K562 (cell line): ENCODE data around the gene PGGHG. TPM values are rescaled to one million over a fixed set of nuclear protein-coding genes. Genes with fewer than 3 reads are reported as not detected.

Experiments
- ADNP ChIP-seq: fragments of 200-800 bp; sonication (Bioruptor generic); IDR thresholded peaks from 2 replicates; pipeline ENCODE4 v1.6.1; 2016; ENCODE audit warnings: missing genetic modification characterization, missing compliant biosample characterization
- ARID2 ChIP-seq: fragments of 450-650 bp; IDR thresholded peaks from 2 replicates; pipeline ENCODE4 v1.6.1; 2017; ENCODE audit warnings: antibody characterized with exemption, mild to moderate bottlenecking
- BHLHE40 ChIP-seq: IDR thresholded peaks from 2 replicates; pipeline ENCODE4 v1.6.1; 2011; ENCODE audit warnings: low read length, improper control_type of control experiment
- CBX2 ChIP-seq: fragments of 200-600 bp; sonication (generic); IDR thresholded peaks from one replicate; pipeline ENCODE4 v1.6.1; 2012; ENCODE audit warnings: mild to moderate bottlenecking, low read length, inconsistent platforms; ENCODE audit not compliant: insufficient read depth, poor library complexity, severe bottlenecking
- CBX8 ChIP-seq: fragments of 200-600 bp; sonication (generic); IDR thresholded peaks from 2 replicates; pipeline ENCODE4 v1.6.1; 2012; ENCODE audit warnings: borderline replicate concordance, mixed run types, low read depth, mild to moderate bottlenecking, moderate library complexity, mixed read lengths, low read length, control low read depth, inconsistent platforms; ENCODE audit not compliant: poor library complexity, severe bottlenecking; ENCODE audit errors: extremely low read depth
- CTCFL ChIP-seq: IDR thresholded peaks from 2 replicates; pipeline ENCODE4 v1.6.1; 2011; ENCODE audit warnings: borderline replicate concordance, low read depth, mild to moderate bottlenecking, moderate library complexity, low read length; ENCODE audit not compliant: insufficient read depth, poor library complexity, severe bottlenecking
- ELK3 ChIP-seq: fragments of 450-650 bp; formaldehyde crosslinking; IDR thresholded peaks from 2 replicates; pipeline ENCODE4 v1.4.0; 2020; ENCODE audit warnings: mild to moderate bottlenecking
- ESRRB ChIP-seq: fragments of 250-450 bp; sonication (Bioruptor Pico); IDR thresholded peaks from 2 replicates; pipeline ENCODE4 v1.5.0; 2020; ENCODE audit warnings: mild to moderate bottlenecking, moderate library complexity, borderline replicate concordance
- HMG20B ChIP-seq: fragments of 250-450 bp; sonication (Bioruptor Pico); IDR thresholded peaks from 2 replicates; pipeline ENCODE4 v1.5.0; 2021; ENCODE audit warnings: mild to moderate bottlenecking
- HNRNPLL ChIP-seq: fragments of 200-400 bp; formaldehyde crosslinking; IDR thresholded peaks from 2 replicates; pipeline ENCODE4 v1.6.1; 2017; ENCODE audit warnings: low read length, low read depth, mild to moderate bottlenecking; ENCODE audit not compliant: poor library complexity, severe bottlenecking
- NBN ChIP-seq: fragments of 450-650 bp; IDR thresholded peaks from 2 replicates; pipeline ENCODE4 v1.6.1; 2016; ENCODE audit warnings: low read depth, mild to moderate bottlenecking
- NR0B1 ChIP-seq: fragments of 450-650 bp; IDR thresholded peaks from one replicate; pipeline ENCODE4 v1.6.1; 2018; ENCODE audit warnings: mild to moderate bottlenecking, moderate library complexity; ENCODE audit not compliant: partially characterized antibody
- PHF20 ChIP-seq: fragments of 450-650 bp; IDR thresholded peaks from 2 replicates; pipeline ENCODE4 v1.6.1; 2018; ENCODE audit not compliant: partially characterized antibody
- POLR2G ChIP-seq: fragments of 200-400 bp; formaldehyde crosslinking; IDR thresholded peaks from 2 replicates; pipeline ENCODE4 v1.6.1; 2017; ENCODE audit warnings: low read depth, mild to moderate bottlenecking, antibody characterized with exemption, low read length, moderate library complexity
- RBM22 ChIP-seq: fragments of 200-400 bp; formaldehyde crosslinking; IDR thresholded peaks from 2 replicates; pipeline ENCODE4 v1.6.1; 2018; ENCODE audit warnings: low read length, low read depth; ENCODE audit not compliant: poor library complexity, severe bottlenecking
- SMAD1 ChIP-seq: fragments of 150-350 bp; IDR thresholded peaks from 2 replicates; pipeline ENCODE4 v1.6.1; 2014; ENCODE audit warnings: low read length, low read depth; ENCODE audit not compliant: partially characterized antibody
- TCF7L2 ChIP-seq: fragments of 150-350 bp; IDR thresholded peaks from 2 replicates; pipeline ENCODE4 v1.6.1; 2016; ENCODE audit warnings: low read depth, mild to moderate bottlenecking, low read length, moderate library complexity
- TEAD1 ChIP-seq, 2 experiments: fragments of 450-650 bp in 1 of 2; sonication (generic) in 1 of 2; formaldehyde crosslinking; IDR thresholded peaks; 2 replicates each; pipeline versions ENCODE4 v1.4.0 to v1.8.0; 2020 to 2022; ENCODE audit warnings: mild to moderate bottlenecking in 2 of 2, missing genetic modification reagents in 1 of 2
- ZBTB17 ChIP-seq: fragments of 450-650 bp; formaldehyde crosslinking; IDR thresholded peaks from 2 replicates; pipeline ENCODE4 v1.4.0; 2020; ENCODE audit warnings: mild to moderate bottlenecking
- ZNF3 ChIP-seq: fragments of 250-450 bp; sonication (Bioruptor Pico); IDR thresholded peaks from 2 replicates; pipeline ENCODE4 v1.5.0; 2021; ENCODE audit warnings: mild to moderate bottlenecking, moderate library complexity
- ZNF75A ChIP-seq: fragments of 450-650 bp; formaldehyde crosslinking; IDR thresholded peaks from 2 replicates; pipeline ENCODE4 v1.4.0; 2020; ENCODE audit warnings: mild to moderate bottlenecking
- ZNF785 ChIP-seq: fragments of 250-450 bp; sonication (Bioruptor Pico); IDR thresholded peaks from 2 replicates; pipeline ENCODE4 v1.4.0; 2020; ENCODE audit warnings: mild to moderate bottlenecking
- ZSCAN32 ChIP-seq: fragments of 450-650 bp; formaldehyde crosslinking; IDR thresholded peaks from 2 replicates; pipeline ENCODE4 v1.4.0; 2020; ENCODE audit warnings: mild to moderate bottlenecking, moderate library complexity
- polyA plus RNA-seq, 8 experiments: library from polyadenylated mRNA; depleted of rRNA in 4 of 8; stranded (reverse) in 5 of 8; unstranded in 3 of 8; fragments of >200 nt; fragmentation: Nextera tagmentation in 2 of 8; fragmentation: Illumina TruSeq in 1 of 8; extraction: Ambion mirVana in 2 of 8; extraction: Trizol in 1 of 8; gene quantifications; 2 replicates each; pipeline versions ENCODE4 v1.2.1 to v1.2.3, GENCODE V29; 2011 to 2014; ENCODE audit warnings: inconsistent platforms in 1 of 8, missing spikeins in 1 of 8
- total RNA-seq, 7 experiments: library from RNA; depleted of rRNA in 6 of 7; stranded (reverse); fragments of >200 nt in 6 of 7; fragmentation: Illumina TruSeq in 2 of 7; extraction: Trizol in 2 of 7; gene quantifications; 2 replicates each; pipeline versions ENCODE4 v1.2.1 to v1.2.3, GENCODE V29; 2011 to 2021; ENCODE audit warnings: low replicate concordance in 1 of 7

PGGHG gene
- total and polyA plus RNA-seq, 9 of the 15 experiments (the other 6 are each of a cell fraction or from before 2014, with no cell fraction given) = 0.38 to 85.1 (median 18.1) TPM

- peak; percentile 53; the same call in 1 of the 2 replicates for TF ChIP-seq NBN
- no peak for TF ChIP-seq CBX8
- TF ChIP-seq BHLHE40 = no peak
- no peak for TF ChIP-seq ZNF785 (CRISPR knock-in tag)
- TF ChIP-seq HNRNPLL = no peak
- TF ChIP-seq ZNF3 (CRISPR knock-in tag) = no peak
- no peak for TF ChIP-seq ADNP (tag)
- TF ChIP-seq TCF7L2 = no peak
- no peak for TF ChIP-seq CBX2
- TF ChIP-seq NR0B1 = no peak
- no peak for TF ChIP-seq ESRRB (CRISPR knock-in tag)
- TF ChIP-seq ARID2 = no peak
- no peak for TF ChIP-seq CTCFL
- peak; percentile 32; the same call in 1 of the 2 replicates for TF ChIP-seq ZBTB17 (CRISPR knock-in tag)
- TF ChIP-seq HMG20B = no peak
- no peak for TF ChIP-seq ZNF75A (CRISPR knock-in tag)
- TF ChIP-seq SMAD1 = peak; percentile 24
- no peak for TF ChIP-seq RBM22
- no peak; a peak in 1 of 4 replicates for TF ChIP-seq TEAD1 (CRISPR knock-in tag; IDR thresholded peaks at IDR 0.05)
- TF ChIP-seq ZSCAN32 (CRISPR knock-in tag) = no peak
- no peak for TF ChIP-seq PHF20
- peak; percentile 71 for TF ChIP-seq POLR2G
- TF ChIP-seq ELK3 (CRISPR knock-in tag) = no peak
Measured at GRCh38 chr11:313787-314553, 25.0 kb downstream of the PGGHG start, which contains the start of gene IFITM1 (continued).
